Uterus (tissue), 2 donors: ENCODE measurements around the gene CAMK2N1.

Experiments used
- POLR2A ChIP-seq, 2 donors: fragments of 450-650 bp; IDR thresholded peaks; one replicate each; pipeline ENCODE4 v1.6.1; 2016; ENCODE audit warnings: antibody characterized with exemption in 2 of 2, mild to moderate bottlenecking in 1 of 2, moderate library complexity in 1 of 2
- TF ChIP-seq, protein P1 (sequence below), 4 experiments: fragments of 200-600 bp in 2 of 4; fragments of 450-650 bp in 2 of 4; sonication (generic) in 2 of 4; IDR thresholded peaks; one replicate each; pipeline ENCODE4 v1.5.1; 2016 to 2019; ENCODE audit warnings: antibody characterized with exemption in 4 of 4, mild to moderate bottlenecking in 2 of 4, moderate library complexity in 1 of 4

- TF ChIP-seq POLR2A (IDR thresholded peaks at IDR 0.05): no peak
- TF ChIP-seq, protein P1, sequence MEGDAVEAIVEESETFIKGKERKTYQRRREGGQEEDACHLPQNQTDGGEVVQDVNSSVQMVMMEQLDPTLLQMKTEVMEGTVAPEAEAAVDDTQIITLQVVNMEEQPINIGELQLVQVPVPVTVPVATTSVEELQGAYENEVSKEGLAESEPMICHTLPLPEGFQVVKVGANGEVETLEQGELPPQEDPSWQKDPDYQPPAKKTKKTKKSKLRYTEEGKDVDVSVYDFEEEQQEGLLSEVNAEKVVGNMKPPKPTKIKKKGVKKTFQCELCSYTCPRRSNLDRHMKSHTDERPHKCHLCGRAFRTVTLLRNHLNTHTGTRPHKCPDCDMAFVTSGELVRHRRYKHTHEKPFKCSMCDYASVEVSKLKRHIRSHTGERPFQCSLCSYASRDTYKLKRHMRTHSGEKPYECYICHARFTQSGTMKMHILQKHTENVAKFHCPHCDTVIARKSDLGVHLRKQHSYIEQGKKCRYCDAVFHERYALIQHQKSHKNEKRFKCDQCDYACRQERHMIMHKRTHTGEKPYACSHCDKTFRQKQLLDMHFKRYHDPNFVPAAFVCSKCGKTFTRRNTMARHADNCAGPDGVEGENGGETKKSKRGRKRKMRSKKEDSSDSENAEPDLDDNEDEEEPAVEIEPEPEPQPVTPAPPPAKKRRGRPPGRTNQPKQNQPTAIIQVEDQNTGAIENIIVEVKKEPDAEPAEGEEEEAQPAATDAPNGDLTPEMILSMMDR (IDR thresholded peaks at IDR 0.05): no peak
Measured at GRCh38 chr1:20462397-20462796, 23.6 kb downstream of the CAMK2N1 start.
